Endothelial cell of umbilical vein (primary cell): ENCODE data around the gene MB. TPM values are rescaled to one million over a fixed set of nuclear protein-coding genes. Genes with fewer than 3 reads are reported as not detected.

Experiments
- BruUV-seq: library from RNA; stranded (reverse); fragments of 400-500 nt; replicated peaks from 2 replicates; lab custom pipeline; 2021; lab: Mats Ljungman, UMichigan
- CTCF ChIA-PET: fragments of 300-600, 350-600 bp; sonication (Branson Sonifier 250); formaldehyde crosslinking; loops from one replicate; lab custom pipeline; 2021; ENCODE audit warnings: antibody characterized with exemption, inconsistent platforms; lab: Charles Lee
- POLR2A ChIA-PET: fragments of 300-600, 350-600 bp; sonication (Branson Sonifier 250); formaldehyde crosslinking; loops from one replicate; lab custom pipeline; 2021; ENCODE audit warnings: antibody characterized with exemption, inconsistent platforms; lab: Charles Lee
- DNase-seq: peaks from one replicate; pipeline ENCODE4 v3.0.0-alpha.2; 2011; ENCODE audit warnings: low read depth, low spot score
- FAIRE-seq: peaks from 2 replicates; lab custom pipeline; 2011; peaks lifted over from hg19 to GRCh38; lab: Jason Lieb, UNC
- H2AFZ ChIP-seq: 2 replicates; pipeline ENCODE4 v1.6.0; 2012; ENCODE audit warnings: low read depth, low read length, control low read depth, inconsistent platforms
- H3K27ac ChIP-seq: 2 replicates; pipeline ENCODE4 v1.5.1; 2011; ENCODE audit warnings: low read depth, mild to moderate bottlenecking, control low read depth, low read length, moderate library complexity; ENCODE audit not compliant: insufficient read depth
- H3K27me3 ChIP-seq, 2 experiments: 2 replicates each; pipeline versions ENCODE4 v1.6.0 to v1.6.1; 2011; ENCODE audit warnings: low read length in 2 of 2, mixed read lengths in 1 of 2; ENCODE audit not compliant: control insufficient read depth in 2 of 2, insufficient read depth in 2 of 2
- H3K36me3 ChIP-seq, 2 experiments: 2 replicates in 1 of 2; 3 replicates in 1 of 2; pipeline ENCODE4 v1.5.1; 2011; ENCODE audit warnings: low read length in 2 of 2, mild to moderate bottlenecking in 1 of 2, moderate library complexity in 1 of 2; ENCODE audit not compliant: control insufficient read depth in 2 of 2, insufficient read depth in 2 of 2; ENCODE audit errors: extremely low read depth in 1 of 2
- H3K4me1 ChIP-seq: 3 replicates; pipeline ENCODE4 v1.5.1; 2011; ENCODE audit warnings: mild to moderate bottlenecking, low read length; ENCODE audit not compliant: control insufficient read depth, insufficient read depth; ENCODE audit errors: extremely low read depth
- H3K4me2 ChIP-seq: 2 replicates; pipeline ENCODE4 v1.6.1; 2011; ENCODE audit warnings: low read length, control low read depth, mixed read lengths; ENCODE audit not compliant: insufficient read depth
- H3K4me3 ChIP-seq, 3 experiments: fragments of 200-600 bp in 1 of 3; sonication (generic), shearing (Covaris generic) in 1 of 3; replicated peaks in 1 of 3; 2 replicates each; pipeline ENCODE4 v1.5.1; 2011 to 2016; ENCODE audit warnings: control low read depth in 3 of 3, low read length in 3 of 3, mild to moderate bottlenecking in 2 of 3, inconsistent platforms in 1 of 3, low read depth in 1 of 3, moderate library complexity in 1 of 3; ENCODE audit not compliant: insufficient read depth in 1 of 3
- H3K79me2 ChIP-seq: 2 replicates; pipeline ENCODE4 v1.6.0; 2012; ENCODE audit warnings: low read length, inconsistent platforms; ENCODE audit not compliant: control insufficient read depth, insufficient read depth
- H3K9ac ChIP-seq: replicated peaks from 2 replicates; pipeline ENCODE3; 2011; ENCODE audit warnings: low read length, control low read depth; ENCODE audit not compliant: insufficient read depth; ENCODE audit errors: extremely low read depth
- H3K9me1 ChIP-seq: replicated peaks from 3 replicates; pipeline ENCODE4 v1.6.0; 2011; ENCODE audit warnings: mild to moderate bottlenecking, low read length; ENCODE audit not compliant: control insufficient read depth, insufficient read depth; ENCODE audit errors: extremely low read depth
- H3K9me3 ChIP-seq: replicated peaks from 2 replicates; pipeline ENCODE4 v1.5.1; 2012; ENCODE audit warnings: low read length, inconsistent platforms; ENCODE audit not compliant: control insufficient read depth, insufficient read depth
- H4K20me1 ChIP-seq: replicated peaks from 2 replicates; pipeline ENCODE3; 2011; ENCODE audit warnings: mild to moderate bottlenecking, low read length; ENCODE audit not compliant: control insufficient read depth, insufficient read depth; ENCODE audit errors: extremely low read depth
- EZH2 ChIP-seq: IDR thresholded peaks from 2 replicates; pipeline ENCODE4 v1.6.1; 2012; ENCODE audit warnings: borderline replicate concordance, low read depth, mild to moderate bottlenecking, moderate library complexity, low read length, inconsistent platforms; ENCODE audit not compliant: severe bottlenecking
- FOS ChIP-seq: IDR thresholded peaks from 2 replicates; pipeline ENCODE4 v1.6.1; 2011; ENCODE audit warnings: mild to moderate bottlenecking, low read length, moderate library complexity, borderline replicate concordance; ENCODE audit not compliant: insufficient read depth
- GATA2 ChIP-seq: IDR thresholded peaks from 2 replicates; pipeline ENCODE4 v1.7.0; 2011; ENCODE audit warnings: low read depth, mild to moderate bottlenecking, moderate library complexity, mixed read lengths, low read length; ENCODE audit not compliant: insufficient read length, insufficient read depth
- JUN ChIP-seq: IDR thresholded peaks from 2 replicates; pipeline ENCODE4 v1.6.1; 2011; ENCODE audit warnings: borderline replicate concordance, low read depth; ENCODE audit not compliant: insufficient read length, insufficient read depth
- MYC ChIP-seq: IDR thresholded peaks from one replicate; pipeline ENCODE4 v1.6.1; 2011; ENCODE audit warnings: mild to moderate bottlenecking, low read depth, low read length
- POLR2A ChIP-seq: IDR thresholded peaks from 2 replicates; pipeline ENCODE4 v1.6.1; 2012; ENCODE audit warnings: low read depth, mild to moderate bottlenecking, control low read depth, low read length
- POLR2AphosphoS5 ChIP-seq: IDR thresholded peaks from 2 replicates; pipeline ENCODE4 v1.6.1; 2012; ENCODE audit warnings: low read depth, mild to moderate bottlenecking, control low read depth, low read length, moderate library complexity; ENCODE audit not compliant: insufficient read depth
- dilution Hi-C: fragments of 300-500 bp; cut with MboI; formaldehyde crosslinking; loops from one replicate; pipeline ENCODE4 v1.15.0; 2019; ENCODE audit warnings: low sequenced_read_pairs; ENCODE audit not compliant: extremely low pct_ligation_motif_present
- intact Hi-C: fragments of 100-400 bp; cut with micrococcal nuclease; formaldehyde crosslinking; loops from one replicate; pipeline ENCODE4 v1.10.0; 2022
- polyA plus RNA-seq, 4 experiments: library from polyadenylated mRNA; depleted of rRNA in 3 of 4; stranded (reverse) in 3 of 4; unstranded in 1 of 4; fragments of >200 nt; gene quantifications; 2 replicates each; pipeline versions ENCODE4 v1.2.1 to v1.2.3, GENCODE V29; 2011 to 2012; ENCODE audit warnings: missing spikeins in 1 of 4
- total RNA-seq: library from RNA; stranded (reverse); gene quantifications from 2 replicates; pipeline ENCODE4 v1.2.3, GENCODE V29; 2021
- TF ChIP-seq, protein P1 (sequence below): IDR thresholded peaks from 2 replicates; pipeline ENCODE4 v1.6.1; 2011; ENCODE audit not compliant: insufficient read depth, insufficient read length

The MB gene
- total and polyA plus RNA-seq, 2 donors (not counting 3 experiments of a cell fraction or from before 2014, with no cell fraction given) = not detected

DNA sequence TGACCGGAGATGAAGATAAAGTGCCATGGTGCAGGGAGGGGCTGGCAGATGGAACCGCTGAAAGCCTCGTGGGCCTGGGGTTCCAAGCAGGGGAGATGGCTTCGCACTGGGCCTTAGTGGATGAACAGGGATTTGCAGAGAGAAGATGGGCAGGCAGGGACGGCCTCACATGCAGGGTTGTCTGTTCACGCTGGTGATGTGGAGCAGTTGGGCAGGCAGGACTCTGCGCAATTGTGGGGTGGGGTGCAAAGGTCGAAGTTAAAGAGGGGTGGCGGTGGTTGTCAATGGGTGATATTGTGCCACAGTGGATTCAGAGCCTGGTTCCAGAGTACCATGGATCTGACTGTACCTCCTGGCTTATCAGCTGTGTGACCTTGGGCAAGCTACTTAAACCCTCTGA lies 7.9 kb downstream of the MB start:
- Histone ChIP-seq H2AFZ (no peak overlapping the region), H3K9me1 (no peaks in the 10 kb centered on the region), H3K27me3 (peaks cover 0 to 9% of the 10 kb centered on the region in 2 experiments), H4K20me1 (no peaks in the 10 kb centered on the region), H3K4me2 (no peak overlapping the region), H3K4me1 (no peaks in the 10 kb centered on the region), H3K9ac (no peak overlapping the region), H3K4me3 (no peak overlapping the region), H3K27ac (no peak overlapping the region), H3K36me3 (no peaks in the 10 kb centered on the region), H3K79me2 (no peaks in the 10 kb centered on the region), H3K9me3 (no peaks in the 10 kb centered on the region)
- FAIRE-seq (no peak), DNase-seq (no peak)
- intact Hi-C loops (no loop called here), dilution Hi-C loops (no loop called here)
- no TSS peak for BruUV-seq
- TF ChIP-seq EZH2 (no peak), POLR2AphosphoS5 (no peak), MYC (no peak), JUN (no peak), FOS (no peak), POLR2A (no peak), GATA2 (no peak)
- TF ChIP-seq, protein P1, sequence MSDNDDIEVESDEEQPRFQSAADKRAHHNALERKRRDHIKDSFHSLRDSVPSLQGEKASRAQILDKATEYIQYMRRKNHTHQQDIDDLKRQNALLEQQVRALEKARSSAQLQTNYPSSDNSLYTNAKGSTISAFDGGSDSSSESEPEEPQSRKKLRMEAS = no peak
- CTCF ChIA-PET = interaction anchor here (1.1 to 1.3 kb wide), 2 partner anchors 12 to 178 kb away, joined by 4 read pairs; no protein-coding TSS in a partner anchor
- POLR2A ChIA-PET = no interaction called here

DNA sequence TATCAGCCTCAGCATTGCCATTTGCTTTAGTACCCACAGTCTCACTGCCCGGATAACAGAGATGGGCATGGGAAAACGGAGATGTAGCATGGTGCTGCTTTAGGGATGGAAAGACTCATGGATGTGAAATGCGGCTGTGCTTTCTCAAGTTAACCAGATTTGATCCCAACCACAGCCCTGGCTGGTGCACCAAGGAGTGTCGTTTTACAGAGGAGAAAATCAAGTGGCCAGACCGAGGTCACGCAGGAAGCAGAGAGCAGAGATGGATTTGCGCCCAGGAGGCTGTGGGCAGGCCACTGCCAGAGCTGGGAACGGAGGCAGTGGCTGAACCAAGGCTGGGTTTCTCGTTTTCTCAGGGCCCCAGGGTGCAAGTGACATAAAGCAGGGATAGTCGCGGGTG lies 9.0 kb downstream of the MB start:
- Histone ChIP-seq H3K4me3 (no peak overlapping the region), H4K20me1 (no peaks in the 10 kb centered on the region), H3K36me3 (no peaks in the 10 kb centered on the region), H3K4me1 (no peaks in the 10 kb centered on the region), H3K9me1 (no peaks in the 10 kb centered on the region), H3K27ac (no peak overlapping the region), H3K4me2 (no peak overlapping the region), H3K27me3 (peaks cover 0 to 9% of the 10 kb centered on the region in 2 experiments), H3K79me2 (no peaks in the 10 kb centered on the region), H3K9ac (no peak overlapping the region), H2AFZ (no peak overlapping the region), H3K9me3 (no peaks in the 10 kb centered on the region)
- DNase-seq = no peak
- no TSS peak for BruUV-seq
- POLR2A ChIA-PET = no interaction called here
- intact Hi-C loops = no loop called here
- FAIRE-seq = no peak
- dilution Hi-C loops = no loop called here
- no peak for TF ChIP-seq JUN
- CTCF ChIA-PET = no interaction called here
